Panc1 (cell line): ENCODE data around the gene PADI3. TPM values are rescaled to one million over a fixed set of nuclear protein-coding genes. Genes with fewer than 3 reads are reported as not detected.
A peak's percentile ranks its signal among the peaks of the same experiment; 100 is the strongest.

Source experiments
- ATAC-seq: fragments of 200-7000 bp; cut with Tn5 transposase; 2 replicates; pipeline ENCODE4 v1.9.1; 2020; ENCODE audit warnings: mild to moderate bottlenecking, moderate library complexity
- BruUV-seq: library from RNA; stranded (reverse); fragments of 400-500 nt; replicated peaks from 2 replicates; lab custom pipeline; 2021; lab: Mats Ljungman, UMichigan
- CTCF ChIA-PET: fragments of 300-600 bp; sonication (Branson Sonifier 250); formaldehyde crosslinking; loops from one replicate; lab custom pipeline; 2022; ENCODE audit warnings: antibody characterized with exemption; lab: Charles Lee
- POLR2A ChIA-PET: fragments of 300-600 bp; sonication (Branson Sonifier 250); formaldehyde crosslinking; loops from one replicate; lab custom pipeline; 2022; ENCODE audit warnings: antibody characterized with exemption; lab: Charles Lee
- DNase-seq: peaks from one replicate; pipeline ENCODE4 v3.0.0-alpha.2; 2010; ENCODE audit warnings: low read depth, low spot score
- H3K27ac ChIP-seq: 2 replicates; pipeline ENCODE4 v1.5.1; 2011; ENCODE audit warnings: mild to moderate bottlenecking, low read length, inconsistent platforms
- H3K27me3 ChIP-seq: fragments of 200-500 bp; sonication (Bioruptor generic); 2 replicates; pipeline ENCODE4 v1.6.0; 2014; ENCODE audit warnings: low read length, inconsistent platforms; ENCODE audit not compliant: control insufficient read depth, insufficient read depth
- H3K36me3 ChIP-seq: fragments of 200-500 bp; sonication (Bioruptor generic); 2 replicates; pipeline ENCODE4 v1.5.1; 2014; ENCODE audit warnings: inconsistent platforms, mild to moderate bottlenecking, low read length, moderate library complexity; ENCODE audit not compliant: control insufficient read depth, insufficient read depth
- H3K4me1 ChIP-seq: 2 replicates; pipeline ENCODE4 v1.5.1; 2011; ENCODE audit warnings: inconsistent platforms, mild to moderate bottlenecking, low read length, moderate library complexity; ENCODE audit not compliant: control insufficient read depth, insufficient read depth
- H3K4me3 ChIP-seq, 2 experiments: 2 replicates each; pipeline ENCODE4 v1.5.1; 2011 to 2012; ENCODE audit warnings: low read depth in 2 of 2, low read length in 2 of 2, mild to moderate bottlenecking in 2 of 2, inconsistent platforms in 1 of 2, moderate library complexity in 1 of 2
- H3K9me3 ChIP-seq: fragments of 200-500 bp; sonication (Bioruptor generic); 2 replicates; pipeline ENCODE4 v1.5.1; 2014; ENCODE audit warnings: low read depth, mild to moderate bottlenecking, inconsistent platforms, low read length, moderate library complexity; ENCODE audit not compliant: control insufficient read depth, insufficient read depth
- POLR2AphosphoS5 ChIP-seq: IDR thresholded peaks from 2 replicates; pipeline ENCODE4 v1.6.1; 2012; ENCODE audit warnings: mild to moderate bottlenecking, low read depth, low read length, moderate library complexity
- SIN3A ChIP-seq: IDR thresholded peaks from 2 replicates; pipeline ENCODE4 v1.6.1; 2012; ENCODE audit warnings: low read depth, mild to moderate bottlenecking, low read length, moderate library complexity, borderline replicate concordance; ENCODE audit not compliant: insufficient read depth
- TCF7L2 ChIP-seq: IDR thresholded peaks from 2 replicates; pipeline ENCODE4 v1.6.1; 2011; ENCODE audit warnings: mild to moderate bottlenecking, low read depth, low read length, inconsistent platforms
- in situ Hi-C: cut with HindIII; loops from 2 replicates; pipeline ENCODE4 v1.10.0; 2016; ENCODE audit warnings: low sequenced_read_pairs, low pct_unique_long_range_greater_than_20kb
- intact Hi-C: fragments of 100-400 bp; cut with micrococcal nuclease; formaldehyde crosslinking; loops from one replicate; pipeline ENCODE4 v1.10.0; 2022; ENCODE audit not compliant: unreplicated experiment
- total RNA-seq: library from RNA; stranded (reverse); gene quantifications from one replicate; pipeline ENCODE4 v1.2.1, GENCODE V29; 2021; ENCODE audit not compliant: unreplicated experiment
- TF ChIP-seq, protein P1 (sequence below), 2 experiments: IDR thresholded peaks; 2 replicates each; pipeline ENCODE4 v1.6.1; 2011 to 2012; ENCODE audit warnings: low read depth in 2 of 2, control low read depth in 1 of 2, low read length in 1 of 2, mild to moderate bottlenecking in 1 of 2, moderate library complexity in 1 of 2; ENCODE audit not compliant: insufficient read depth in 1 of 2
- TF ChIP-seq, protein P2 (sequence below): fragments of 450-650 bp; IDR thresholded peaks from 2 replicates; pipeline ENCODE4 v1.5.1; 2017; ENCODE audit warnings: mild to moderate bottlenecking

Gene PADI3
- total RNA-seq, 1 experiment from 2014 or later: 3.4 TPM

GRCh38 chr1:17218939-17219338 is 30.0 kb upstream of the PADI3 start:
- Histone ChIP-seq H3K36me3 (no peaks in the 10 kb centered on the region), H3K9me3 (no peaks in the 10 kb centered on the region), H3K4me3 (no peak overlapping the region), H3K27me3 (no peaks in the 10 kb centered on the region), H3K27ac (peak overlapping the region; percentile 48; the same call in 1 of the 2 replicates), H3K4me1 (no peaks in the 10 kb centered on the region; the same call in 1 of the 2 replicates)
- ChIA-PET POLR2A (no interaction called here), CTCF (no interaction called here)
- intact Hi-C loops (no loop called here), in situ Hi-C loops (no loop called here)
- DNase-seq: no peak
- no peak for ATAC-seq
- no peak for TF ChIP-seq SIN3A
- TF ChIP-seq, protein P1, sequence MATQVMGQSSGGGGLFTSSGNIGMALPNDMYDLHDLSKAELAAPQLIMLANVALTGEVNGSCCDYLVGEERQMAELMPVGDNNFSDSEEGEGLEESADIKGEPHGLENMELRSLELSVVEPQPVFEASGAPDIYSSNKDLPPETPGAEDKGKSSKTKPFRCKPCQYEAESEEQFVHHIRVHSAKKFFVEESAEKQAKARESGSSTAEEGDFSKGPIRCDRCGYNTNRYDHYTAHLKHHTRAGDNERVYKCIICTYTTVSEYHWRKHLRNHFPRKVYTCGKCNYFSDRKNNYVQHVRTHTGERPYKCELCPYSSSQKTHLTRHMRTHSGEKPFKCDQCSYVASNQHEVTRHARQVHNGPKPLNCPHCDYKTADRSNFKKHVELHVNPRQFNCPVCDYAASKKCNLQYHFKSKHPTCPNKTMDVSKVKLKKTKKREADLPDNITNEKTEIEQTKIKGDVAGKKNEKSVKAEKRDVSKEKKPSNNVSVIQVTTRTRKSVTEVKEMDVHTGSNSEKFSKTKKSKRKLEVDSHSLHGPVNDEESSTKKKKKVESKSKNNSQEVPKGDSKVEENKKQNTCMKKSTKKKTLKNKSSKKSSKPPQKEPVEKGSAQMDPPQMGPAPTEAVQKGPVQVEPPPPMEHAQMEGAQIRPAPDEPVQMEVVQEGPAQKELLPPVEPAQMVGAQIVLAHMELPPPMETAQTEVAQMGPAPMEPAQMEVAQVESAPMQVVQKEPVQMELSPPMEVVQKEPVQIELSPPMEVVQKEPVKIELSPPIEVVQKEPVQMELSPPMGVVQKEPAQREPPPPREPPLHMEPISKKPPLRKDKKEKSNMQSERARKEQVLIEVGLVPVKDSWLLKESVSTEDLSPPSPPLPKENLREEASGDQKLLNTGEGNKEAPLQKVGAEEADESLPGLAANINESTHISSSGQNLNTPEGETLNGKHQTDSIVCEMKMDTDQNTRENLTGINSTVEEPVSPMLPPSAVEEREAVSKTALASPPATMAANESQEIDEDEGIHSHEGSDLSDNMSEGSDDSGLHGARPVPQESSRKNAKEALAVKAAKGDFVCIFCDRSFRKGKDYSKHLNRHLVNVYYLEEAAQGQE (IDR thresholded peaks at IDR 0.05; ENCODE audit: insufficient read depth in 1 of 2, low read depth in 2 of 2, low read length in 1 of 2): no peak
- no peak for TF ChIP-seq POLR2AphosphoS5
- TF ChIP-seq, protein P2, sequence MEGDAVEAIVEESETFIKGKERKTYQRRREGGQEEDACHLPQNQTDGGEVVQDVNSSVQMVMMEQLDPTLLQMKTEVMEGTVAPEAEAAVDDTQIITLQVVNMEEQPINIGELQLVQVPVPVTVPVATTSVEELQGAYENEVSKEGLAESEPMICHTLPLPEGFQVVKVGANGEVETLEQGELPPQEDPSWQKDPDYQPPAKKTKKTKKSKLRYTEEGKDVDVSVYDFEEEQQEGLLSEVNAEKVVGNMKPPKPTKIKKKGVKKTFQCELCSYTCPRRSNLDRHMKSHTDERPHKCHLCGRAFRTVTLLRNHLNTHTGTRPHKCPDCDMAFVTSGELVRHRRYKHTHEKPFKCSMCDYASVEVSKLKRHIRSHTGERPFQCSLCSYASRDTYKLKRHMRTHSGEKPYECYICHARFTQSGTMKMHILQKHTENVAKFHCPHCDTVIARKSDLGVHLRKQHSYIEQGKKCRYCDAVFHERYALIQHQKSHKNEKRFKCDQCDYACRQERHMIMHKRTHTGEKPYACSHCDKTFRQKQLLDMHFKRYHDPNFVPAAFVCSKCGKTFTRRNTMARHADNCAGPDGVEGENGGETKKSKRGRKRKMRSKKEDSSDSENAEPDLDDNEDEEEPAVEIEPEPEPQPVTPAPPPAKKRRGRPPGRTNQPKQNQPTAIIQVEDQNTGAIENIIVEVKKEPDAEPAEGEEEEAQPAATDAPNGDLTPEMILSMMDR: no peak
- TF ChIP-seq TCF7L2: no peak
- no TSS peak for BruUV-seq

- Histone ChIP-seq H3K4me3 (no peak overlapping the region), H3K27ac (peak overlapping the region; percentile 45; the same call in 1 of the 2 replicates), H3K4me1 (peaks cover 4% of the 10 kb centered on the region), H3K36me3 (no peaks in the 10 kb centered on the region), H3K9me3 (no peaks in the 10 kb centered on the region), H3K27me3 (no peaks in the 10 kb centered on the region)
- BruUV-seq: no TSS peak
- in situ Hi-C loops: no loop called here
- DNase-seq (no peak), ATAC-seq (no peak)
- CTCF ChIA-PET: no interaction called here
- no peak for TF ChIP-seq POLR2AphosphoS5
- TF ChIP-seq, protein P2: no peak
- TF ChIP-seq TCF7L2: no peak
- TF ChIP-seq, protein P1 (IDR thresholded peaks at IDR 0.05; ENCODE audit: insufficient read depth in 1 of 2, low read depth in 2 of 2, low read length in 1 of 2): no peak
- TF ChIP-seq SIN3A: no peak
- intact Hi-C loops: no loop called here
- POLR2A ChIA-PET: no interaction called here
Measured at GRCh38 chr1:17220287-17220686, 28.6 kb upstream of the PADI3 start.
